ENCODE results near the gene BCCIP.

The BCCIP gene

GRCh38 chr10:125822878-125823662 is at the start of gene BCCIP, which contains the start of gene UROS:
Gene BCCIP, plus strand, starts transcription at chr10:125823546. Its CDS starts 12 bp downstream, at chr10:125823558.
Gene UROS, minus strand, starts transcription at chr10:125823258. Its CDS starts 6,759 bp downstream, at chr10:125816499.
- Histone ChIP-seq H3K36me3 (ENCODE audit: insufficient read depth, low read length) (peaks cover 10% of the 10 kb centered on the region), H3K27me3 (ENCODE audit: insufficient read depth, low read length) (no peaks in the 10 kb centered on the region), H3K4me1 (ENCODE audit: control insufficient read depth, insufficient read depth, low read length, unreplicated experiment) (peaks cover 35% of the 10 kb centered on the region), H3K4me3 (ENCODE audit: low read depth, low read length) (peak within 1 kb of the TSS; percentile 93), H2AFZ (ENCODE audit: low read length, unreplicated experiment) (peak within 1 kb of the TSS; percentile 73), H3K27ac (ENCODE audit: low read depth, low read length) (peak within 1 kb of the TSS; percentile 75), H3K79me2 (ENCODE audit: control insufficient read depth, insufficient read depth, low read length, unreplicated experiment) (peaks cover 68% of the 10 kb centered on the region)

- Histone ChIP-seq H2AFZ (ENCODE audit: low read length, unreplicated experiment) (no peak overlapping the region), H3K79me2 (ENCODE audit: control insufficient read depth, insufficient read depth, low read length, unreplicated experiment) (no peaks in the 10 kb centered on the region), H3K4me1 (ENCODE audit: control insufficient read depth, insufficient read depth, low read length, unreplicated experiment) (no peaks in the 10 kb centered on the region), H3K36me3 (ENCODE audit: insufficient read depth, low read length) (no peaks in the 10 kb centered on the region), H3K27me3 (ENCODE audit: insufficient read depth, low read length) (no peaks in the 10 kb centered on the region), H3K27ac (ENCODE audit: low read depth, low read length) (no peak overlapping the region), H3K4me3 (ENCODE audit: low read depth, low read length) (no peak overlapping the region)
These were observed 49.4 kb upstream of the BCCIP start for GRCh38 chr10:125773687-125774543.

- Histone ChIP-seq H3K4me3 (ENCODE audit: low read depth, low read length) (no peak overlapping the region), H3K27ac (ENCODE audit: low read depth, low read length) (no peak overlapping the region), H3K36me3 (ENCODE audit: insufficient read depth, low read length) (no peaks in the 10 kb centered on the region), H3K27me3 (ENCODE audit: insufficient read depth, low read length) (no peaks in the 10 kb centered on the region), H2AFZ (ENCODE audit: low read length, unreplicated experiment) (no peak overlapping the region), H3K4me1 (ENCODE audit: control insufficient read depth, insufficient read depth, low read length, unreplicated experiment) (no peaks in the 10 kb centered on the region), H3K79me2 (ENCODE audit: control insufficient read depth, insufficient read depth, low read length, unreplicated experiment) (no peaks in the 10 kb centered on the region)
These were observed 48.7 kb upstream of the BCCIP start for GRCh38 chr10:125774581-125775191.

- no peaks in the 10 kb centered on the region for H3K27me3 ChIP-seq (ENCODE audit: insufficient read depth, low read length)
- H3K79me2 ChIP-seq (ENCODE audit: control insufficient read depth, insufficient read depth, low read length, unreplicated experiment) = no peaks in the 10 kb centered on the region
- H3K4me3 ChIP-seq (ENCODE audit: low read depth, low read length) = no peak within 1 kb of the TSS
- H3K36me3 ChIP-seq (ENCODE audit: insufficient read depth, low read length) = no peaks in the 10 kb centered on the region
- no peaks in the 10 kb centered on the region for H3K4me1 ChIP-seq (ENCODE audit: control insufficient read depth, insufficient read depth, low read length, unreplicated experiment)
- H3K27ac ChIP-seq (ENCODE audit: low read depth, low read length) = no peak within 1 kb of the TSS
- H2AFZ ChIP-seq (ENCODE audit: low read length, unreplicated experiment) = no peak within 1 kb of the TSS
These were observed 47.7 kb upstream of the BCCIP start, which contains the start of gene MMP21 for GRCh38 chr10:125775491-125776106. Gene MMP21, minus strand, starts transcription at chr10:125775821. Its CDS starts 0 bp downstream, at chr10:125775821.

DNA sequence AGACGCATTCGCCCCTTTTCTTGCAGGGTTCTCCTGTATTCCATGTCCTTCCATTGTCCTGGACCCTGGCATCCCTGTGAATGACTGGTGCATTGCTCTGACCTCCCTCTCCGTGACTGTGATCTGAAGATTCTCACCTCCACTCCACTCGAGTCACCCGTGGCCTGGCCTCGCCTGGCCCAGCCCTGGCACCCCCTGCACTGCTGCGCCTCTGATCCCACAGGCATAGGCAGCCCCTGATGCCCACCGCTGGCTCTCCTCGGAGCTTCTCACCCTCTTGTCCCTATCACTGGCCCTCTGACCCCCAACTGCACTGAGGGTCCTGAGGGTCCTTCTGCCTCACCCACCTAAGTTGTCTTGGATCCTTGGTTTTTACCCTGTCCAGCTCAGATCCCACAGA is 45.5 kb upstream of the BCCIP start:
- Histone ChIP-seq H3K4me3 (ENCODE audit: low read depth, low read length) (no peak overlapping the region), H2AFZ (ENCODE audit: low read length, unreplicated experiment) (no peak overlapping the region), H3K36me3 (ENCODE audit: insufficient read depth, low read length) (no peaks in the 10 kb centered on the region)

GRCh38 chr10:125778556-125778955 is 44.8 kb upstream of the BCCIP start:
- no peaks in the 10 kb centered on the region for H3K4me1 ChIP-seq (ENCODE audit: control insufficient read depth, insufficient read depth, low read length, unreplicated experiment)
- H3K36me3 ChIP-seq (ENCODE audit: insufficient read depth, low read length) = no peaks in the 10 kb centered on the region
- H2AFZ ChIP-seq (ENCODE audit: low read length, unreplicated experiment) = no peak overlapping the region
- H3K27me3 ChIP-seq (ENCODE audit: insufficient read depth, low read length) = no peaks in the 10 kb centered on the region
- no peak overlapping the region for H3K27ac ChIP-seq (ENCODE audit: low read depth, low read length)
- no peak overlapping the region for H3K4me3 ChIP-seq (ENCODE audit: low read depth, low read length)
- no peaks in the 10 kb centered on the region for H3K79me2 ChIP-seq (ENCODE audit: control insufficient read depth, insufficient read depth, low read length, unreplicated experiment)

More for the DNA sequence above, 45.5 kb upstream of the BCCIP start:
- Histone ChIP-seq H3K27me3 (ENCODE audit: insufficient read depth, low read length) (no peaks in the 10 kb centered on the region), H3K27ac (ENCODE audit: low read depth, low read length) (no peak overlapping the region), H3K4me1 (ENCODE audit: control insufficient read depth, insufficient read depth, low read length, unreplicated experiment) (no peaks in the 10 kb centered on the region), H3K79me2 (ENCODE audit: control insufficient read depth, insufficient read depth, low read length, unreplicated experiment) (no peaks in the 10 kb centered on the region)

GRCh38 chr10:125779403-125780327 is 43.7 kb upstream of the BCCIP start:
- no peak overlapping the region for H3K27ac ChIP-seq (ENCODE audit: low read depth, low read length)
- no peak overlapping the region for H2AFZ ChIP-seq (ENCODE audit: low read length, unreplicated experiment)
- H3K4me1 ChIP-seq (ENCODE audit: control insufficient read depth, insufficient read depth, low read length, unreplicated experiment) = no peaks in the 10 kb centered on the region

DNA sequence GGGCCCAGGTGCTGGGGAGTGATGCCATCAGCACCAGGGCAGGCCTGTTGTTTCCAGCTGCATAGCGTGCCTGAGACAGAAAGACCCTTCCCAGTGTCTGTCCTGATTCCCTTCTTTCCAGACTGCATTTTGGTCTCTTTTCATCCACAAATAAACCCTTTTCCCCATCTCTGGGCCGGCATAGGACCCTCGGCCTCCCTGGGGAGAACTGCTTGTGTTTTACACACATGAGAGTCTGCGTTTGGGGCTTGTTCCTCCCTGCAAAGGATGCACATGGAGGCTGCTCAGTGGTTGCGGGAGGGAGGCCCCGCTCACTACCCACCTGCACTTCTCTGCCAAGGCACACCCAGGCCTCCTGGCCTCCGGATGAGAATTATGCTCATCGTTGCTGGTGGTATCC is 42.0 kb upstream of the BCCIP start:
- Histone ChIP-seq H3K4me1 (ENCODE audit: control insufficient read depth, insufficient read depth, low read length, unreplicated experiment) (no peaks in the 10 kb centered on the region), H3K79me2 (ENCODE audit: control insufficient read depth, insufficient read depth, low read length, unreplicated experiment) (no peaks in the 10 kb centered on the region), H3K36me3 (ENCODE audit: insufficient read depth, low read length) (no peaks in the 10 kb centered on the region), H3K4me3 (ENCODE audit: low read depth, low read length) (no peak overlapping the region), H3K27me3 (ENCODE audit: insufficient read depth, low read length) (no peaks in the 10 kb centered on the region), H3K27ac (ENCODE audit: low read depth, low read length) (no peak overlapping the region), H2AFZ (ENCODE audit: low read length, unreplicated experiment) (no peak overlapping the region)

More at GRCh38 chr10:125779403-125780327, 43.7 kb upstream of the BCCIP start:
- Histone ChIP-seq H3K36me3 (ENCODE audit: insufficient read depth, low read length) (no peaks in the 10 kb centered on the region), H3K4me3 (ENCODE audit: low read depth, low read length) (no peak overlapping the region), H3K27me3 (ENCODE audit: insufficient read depth, low read length) (no peaks in the 10 kb centered on the region), H3K79me2 (ENCODE audit: control insufficient read depth, insufficient read depth, low read length, unreplicated experiment) (no peaks in the 10 kb centered on the region)

- Histone ChIP-seq H3K79me2 (ENCODE audit: control insufficient read depth, insufficient read depth, low read length, unreplicated experiment) (no peaks in the 10 kb centered on the region), H3K36me3 (ENCODE audit: insufficient read depth, low read length) (no peaks in the 10 kb centered on the region), H3K27me3 (ENCODE audit: insufficient read depth, low read length) (no peaks in the 10 kb centered on the region), H3K27ac (ENCODE audit: low read depth, low read length) (no peak overlapping the region), H3K4me1 (ENCODE audit: control insufficient read depth, insufficient read depth, low read length, unreplicated experiment) (no peaks in the 10 kb centered on the region), H2AFZ (ENCODE audit: low read length, unreplicated experiment) (no peak overlapping the region), H3K4me3 (ENCODE audit: low read depth, low read length) (no peak overlapping the region)
These were observed 41.3 kb upstream of the BCCIP start for GRCh38 chr10:125782054-125782453.

Measured in ACC112 (cell line).